WERI-Rb-1 (cell line): ENCODE data around the gene FCSK.

Experiments used
- DNase-seq: peaks from one replicate; pipeline ENCODE4 v3.0.0-alpha.2; 2020
- H3K27ac ChIP-seq: fragments of 250-450 bp; sonication (Bioruptor Pico); 2 replicates; pipeline ENCODE4 v1.5.1; 2020; ENCODE audit warnings: mild to moderate bottlenecking, moderate library complexity
- H3K27me3 ChIP-seq: fragments of 250-450 bp; sonication (Bioruptor Pico); 2 replicates; pipeline ENCODE4 v1.5.1; 2021; ENCODE audit warnings: mild to moderate bottlenecking, low read depth, moderate library complexity; ENCODE audit not compliant: insufficient read depth, severe bottlenecking
- H3K36me3 ChIP-seq: fragments of 250-450 bp; sonication (Bioruptor Pico); 2 replicates; pipeline ENCODE4 v1.5.1; 2020; ENCODE audit warnings: mild to moderate bottlenecking, moderate library complexity
- H3K4me3 ChIP-seq: 2 replicates; pipeline ENCODE4 v1.5.1; 2011; ENCODE audit warnings: low read depth, mild to moderate bottlenecking, control low read depth, low read length
- H3K9me3 ChIP-seq: fragments of 250-450 bp; sonication (Bioruptor Pico); 2 replicates; pipeline ENCODE4 v1.5.1; 2021; ENCODE audit warnings: mild to moderate bottlenecking, moderate library complexity; ENCODE audit not compliant: severe bottlenecking
- TF ChIP-seq, protein P1 (sequence below): IDR thresholded peaks from 2 replicates; pipeline ENCODE4 v1.5.1; 2011; ENCODE audit warnings: low read depth, mild to moderate bottlenecking, control low read depth, inconsistent platforms, low read length

The FCSK gene

GRCh38 chr16:70490261-70490660 is 35.9 kb downstream of the FCSK start:
- TF ChIP-seq, protein P1, sequence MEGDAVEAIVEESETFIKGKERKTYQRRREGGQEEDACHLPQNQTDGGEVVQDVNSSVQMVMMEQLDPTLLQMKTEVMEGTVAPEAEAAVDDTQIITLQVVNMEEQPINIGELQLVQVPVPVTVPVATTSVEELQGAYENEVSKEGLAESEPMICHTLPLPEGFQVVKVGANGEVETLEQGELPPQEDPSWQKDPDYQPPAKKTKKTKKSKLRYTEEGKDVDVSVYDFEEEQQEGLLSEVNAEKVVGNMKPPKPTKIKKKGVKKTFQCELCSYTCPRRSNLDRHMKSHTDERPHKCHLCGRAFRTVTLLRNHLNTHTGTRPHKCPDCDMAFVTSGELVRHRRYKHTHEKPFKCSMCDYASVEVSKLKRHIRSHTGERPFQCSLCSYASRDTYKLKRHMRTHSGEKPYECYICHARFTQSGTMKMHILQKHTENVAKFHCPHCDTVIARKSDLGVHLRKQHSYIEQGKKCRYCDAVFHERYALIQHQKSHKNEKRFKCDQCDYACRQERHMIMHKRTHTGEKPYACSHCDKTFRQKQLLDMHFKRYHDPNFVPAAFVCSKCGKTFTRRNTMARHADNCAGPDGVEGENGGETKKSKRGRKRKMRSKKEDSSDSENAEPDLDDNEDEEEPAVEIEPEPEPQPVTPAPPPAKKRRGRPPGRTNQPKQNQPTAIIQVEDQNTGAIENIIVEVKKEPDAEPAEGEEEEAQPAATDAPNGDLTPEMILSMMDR: no peak
- no peak overlapping the region for H3K4me3 ChIP-seq
- no peak overlapping the region for H3K27ac ChIP-seq
- no peaks in the 10 kb centered on the region for H3K9me3 ChIP-seq
- peaks cover 25% of the 10 kb centered on the region for H3K36me3 ChIP-seq
- DNase-seq: no peak
- no peaks in the 10 kb centered on the region for H3K27me3 ChIP-seq

DNA sequence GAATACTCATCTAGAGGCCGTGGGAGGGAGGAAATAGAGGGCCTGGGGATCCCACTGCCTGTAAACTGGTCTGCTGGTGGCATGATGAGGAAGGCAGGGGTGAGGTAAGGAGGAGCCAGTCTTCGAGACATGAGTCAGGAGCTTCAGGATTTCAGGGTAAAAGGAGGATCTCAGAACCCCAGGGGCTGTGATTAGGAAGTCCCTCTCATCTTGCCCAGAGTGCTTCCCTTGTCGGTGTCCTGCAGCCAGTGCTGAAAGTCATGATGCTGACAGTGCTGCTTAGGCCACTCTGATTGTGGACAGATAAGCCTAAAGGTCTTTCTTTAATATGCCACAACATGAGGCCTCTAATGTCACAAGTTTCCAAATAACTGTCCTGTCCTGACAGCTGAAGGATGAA is 39.4 kb downstream of the FCSK start:
- TF ChIP-seq, protein P1: no peak
- no peaks in the 10 kb centered on the region for H3K9me3 ChIP-seq
- peak overlapping the region; percentile 86 for H3K27ac ChIP-seq
- no peak for DNase-seq
- no peaks in the 10 kb centered on the region for H3K27me3 ChIP-seq
- H3K36me3 ChIP-seq: peaks cover 53% of the 10 kb centered on the region
- no peak overlapping the region for H3K4me3 ChIP-seq

- Histone ChIP-seq H3K4me3 (no peak overlapping the region), H3K9me3 (no peaks in the 10 kb centered on the region), H3K27me3 (no peaks in the 10 kb centered on the region), H3K27ac (peak overlapping the region; percentile 86), H3K36me3 (peaks cover 56% of the 10 kb centered on the region)
- no peak for DNase-seq
- TF ChIP-seq, protein P1: no peak
Measured at GRCh38 chr16:70494202-70494770, 39.9 kb downstream of the FCSK start.

GRCh38 chr16:70494777-70495176 is 40.4 kb downstream of the FCSK start:
- H3K27me3 ChIP-seq: no peaks in the 10 kb centered on the region
- peaks cover 54% of the 10 kb centered on the region for H3K36me3 ChIP-seq
- no peak for DNase-seq
- no peak overlapping the region for H3K4me3 ChIP-seq
- peak overlapping the region; percentile 86 for H3K27ac ChIP-seq
- TF ChIP-seq, protein P1: no peak
- no peaks in the 10 kb centered on the region for H3K9me3 ChIP-seq

DNA sequence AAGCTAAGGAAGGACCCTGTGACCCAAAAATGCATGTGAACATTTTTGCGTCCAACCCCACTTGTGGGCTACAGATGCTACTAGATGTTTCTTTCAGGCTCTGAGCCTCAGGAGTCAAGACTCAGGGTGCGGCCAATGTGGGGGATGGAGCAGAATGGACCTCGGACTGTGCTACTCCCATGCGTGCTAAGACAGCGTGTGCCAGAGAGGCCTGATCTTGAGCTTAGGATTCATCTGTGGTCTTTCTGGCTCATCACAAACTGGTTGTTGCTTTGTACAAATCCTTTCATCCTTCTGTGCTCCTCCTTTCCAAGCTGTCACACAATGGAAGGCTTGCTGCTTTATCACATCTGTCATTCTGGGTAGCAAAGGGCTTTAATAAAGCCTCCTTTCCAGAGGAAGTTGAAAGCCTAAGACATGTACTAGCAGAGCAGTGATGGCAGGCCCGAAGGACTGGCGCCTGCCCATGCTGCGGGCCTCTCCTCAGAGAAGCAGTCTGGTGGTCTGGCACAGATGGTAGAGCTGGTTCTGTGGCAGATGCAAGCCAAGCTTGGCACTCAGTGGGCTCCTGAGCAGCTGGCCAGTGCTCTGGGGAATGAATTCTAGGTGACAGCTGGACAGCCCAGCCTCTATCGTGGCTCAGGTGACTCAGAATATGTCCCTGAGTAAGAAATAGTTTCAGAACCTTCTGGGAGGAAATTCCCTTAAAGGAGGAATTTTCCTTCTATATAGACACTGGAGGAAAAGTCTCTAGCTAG is 41.2 kb downstream of the FCSK start:
- peak; percentile 77 for DNase-seq
- Histone ChIP-seq H3K9me3 (no peaks in the 10 kb centered on the region), H3K36me3 (peaks cover 52% of the 10 kb centered on the region), H3K27me3 (no peaks in the 10 kb centered on the region), H3K4me3 (no peak overlapping the region), H3K27ac (peak overlapping the region; percentile 86)
- TF ChIP-seq, protein P1: no peak
